Skeletal muscle tissue (tissue), 4 donors: ENCODE measurements around the gene WDR43. TPM values are rescaled to one million over a fixed set of nuclear protein-coding genes. Genes with fewer than 3 reads are reported as not detected.

Source experiments
- H3K27ac ChIP-seq: one replicate; pipeline ENCODE4 v1.7.0; 2013; ENCODE audit warnings: mild to moderate bottlenecking, low read depth, low read length, inconsistent platforms
- H3K27me3 ChIP-seq, 3 donors: one replicate each; pipeline ENCODE4 v1.7.0; 2013; ENCODE audit warnings: low read length in 3 of 3; ENCODE audit not compliant: control insufficient read depth in 3 of 3, insufficient read depth in 3 of 3
- H3K36me3 ChIP-seq, 3 donors: one replicate each; pipeline ENCODE4 v1.7.0; 2013; ENCODE audit warnings: low read length in 3 of 3; ENCODE audit not compliant: control insufficient read depth in 3 of 3, insufficient read depth in 3 of 3
- H3K4me1 ChIP-seq, 3 donors: one replicate each; pipeline ENCODE4 v1.7.0; 2013; ENCODE audit warnings: low read length in 3 of 3, mild to moderate bottlenecking in 3 of 3; ENCODE audit not compliant: control insufficient read depth in 3 of 3, insufficient read depth in 3 of 3
- H3K4me3 ChIP-seq, 3 donors: one replicate each; pipeline ENCODE4 v1.7.0; 2013; ENCODE audit warnings: low read length in 3 of 3
- H3K9ac ChIP-seq, 3 donors: one replicate each; pipeline ENCODE4 v1.7.0; 2013; ENCODE audit warnings: low read length in 3 of 3, mild to moderate bottlenecking in 3 of 3, moderate library complexity in 2 of 3, low read depth in 1 of 3
- H3K9me3 ChIP-seq, 3 donors: one replicate each; pipeline ENCODE4 v1.7.0; 2013; ENCODE audit warnings: low read length in 3 of 3; ENCODE audit not compliant: control insufficient read depth in 3 of 3
- total RNA-seq: library from RNA; depleted of rRNA; stranded (reverse); fragments of >200 nt; gene quantifications from one replicate; pipeline ENCODE4 v1.2.3, GENCODE V29; 2014
- donor health status: Osteomylitis.

Gene WDR43
- total RNA-seq, 1 donor from 2014 or later, result 39.1 TPM

DNA sequence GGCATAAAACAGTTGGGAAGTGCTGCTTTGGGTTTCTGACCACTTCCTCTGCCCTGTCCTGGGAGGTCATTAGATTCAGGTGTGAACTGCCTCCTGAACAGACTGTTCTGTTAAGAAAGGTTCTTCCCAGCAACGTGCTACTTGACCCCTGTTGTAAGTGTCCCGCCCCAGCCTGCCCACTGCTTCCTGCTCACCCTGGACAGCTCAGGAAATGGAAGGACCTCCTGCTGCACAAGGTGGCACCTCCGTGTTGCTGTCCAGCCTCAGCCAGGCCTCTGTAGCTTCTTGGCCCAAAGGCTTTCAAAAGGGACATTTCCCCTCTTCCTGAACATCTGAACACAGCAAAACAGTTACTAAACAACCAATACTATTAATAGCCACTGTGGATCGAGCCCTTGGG, 92.0 kb downstream of the WDR43 start:
- Histone ChIP-seq H3K27ac (no peak overlapping the region), H3K27me3 (no peaks in the 10 kb centered on the region), H3K4me1 (peaks cover 2 to 10% (median 3%) of the 10 kb centered on the region in 3 donors), H3K36me3 (no peaks in the 10 kb centered on the region), H3K9me3 (no peaks in the 10 kb centered on the region), H3K9ac (no peak overlapping the region), H3K4me3 (no peak overlapping the region)

DNA sequence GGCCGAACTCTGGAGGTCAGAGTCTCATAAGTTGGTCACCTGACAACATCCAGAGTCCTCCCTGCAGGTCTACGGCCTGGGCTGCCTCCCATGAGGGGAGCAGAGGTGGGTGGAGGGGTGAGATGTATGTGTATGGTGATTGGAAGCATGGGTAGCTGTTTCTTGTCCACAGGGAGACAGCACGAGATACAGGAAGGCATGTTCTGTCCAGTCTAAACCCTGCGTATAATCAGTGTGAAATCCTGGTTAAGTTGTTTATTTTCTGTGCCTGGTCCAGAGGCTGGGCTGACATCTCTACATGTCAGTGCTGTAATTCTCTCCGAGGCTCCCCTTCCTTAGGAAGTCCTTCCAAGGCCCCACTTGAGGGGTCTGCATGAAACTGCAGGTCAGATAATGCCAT, 95.5 kb downstream of the WDR43 start:
- Histone ChIP-seq H3K27me3 (no peaks in the 10 kb centered on the region), H3K9me3 (no peaks in the 10 kb centered on the region), H3K4me3 (no peak overlapping the region), H3K27ac (no peak overlapping the region), H3K9ac (no peak overlapping the region), H3K36me3 (no peaks in the 10 kb centered on the region), H3K4me1 (peaks cover 0 to 5% (median 0%) of the 10 kb centered on the region in 3 donors)

DNA sequence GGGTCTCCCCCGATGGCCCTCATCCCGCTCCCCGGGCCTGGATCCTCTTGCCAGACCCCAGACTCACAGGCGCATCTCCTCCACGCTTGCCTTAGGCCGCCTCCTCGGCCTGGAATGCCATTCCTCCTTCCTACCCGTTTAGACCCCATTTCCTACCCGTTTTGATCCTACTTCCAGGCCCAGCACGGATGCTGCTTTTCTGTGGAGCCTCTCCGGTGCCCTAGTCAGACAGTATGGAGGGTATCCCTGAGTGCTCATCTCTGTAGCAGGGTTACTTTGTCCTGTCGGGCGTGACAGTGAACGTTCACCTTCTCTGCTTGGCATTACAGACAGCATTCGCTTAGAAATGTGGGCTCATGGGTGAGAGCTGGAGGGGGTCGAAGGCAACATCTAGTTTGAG, 96.0 kb downstream of the WDR43 start:
- H3K4me1 ChIP-seq, result peaks cover 0 to 5% (median 0%) of the 10 kb centered on the region in 3 donors

DNA sequence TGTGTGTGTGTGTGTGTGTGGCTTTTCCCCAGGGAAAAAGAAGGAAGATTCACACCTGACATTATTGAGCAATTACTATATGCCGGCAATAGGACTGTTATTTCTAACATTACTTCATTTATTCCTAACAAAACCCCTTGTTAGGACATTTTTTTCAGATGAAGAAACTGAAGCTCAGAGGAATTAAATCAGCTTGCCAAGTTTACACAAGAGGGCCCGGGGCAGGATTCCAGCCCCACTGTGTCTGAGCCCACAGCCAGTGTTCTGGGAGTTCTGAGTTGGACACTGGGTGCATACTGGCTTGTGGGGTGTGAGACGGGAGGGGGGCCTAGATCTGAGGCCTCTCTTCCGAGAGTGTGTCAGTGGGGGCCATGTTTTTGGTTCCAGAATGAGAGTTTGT, 96.6 kb downstream of the WDR43 start:
- Histone ChIP-seq H3K4me3 (no peak overlapping the region), H3K4me1 (peaks cover 0 to 5% (median 0%) of the 10 kb centered on the region in 3 donors), H3K27me3 (no peaks in the 10 kb centered on the region), H3K9ac (no peak overlapping the region), H3K36me3 (no peaks in the 10 kb centered on the region), H3K27ac (no peak overlapping the region), H3K9me3 (no peaks in the 10 kb centered on the region)

More for the DNA sequence above, 96.0 kb downstream of the WDR43 start:
- no peak overlapping the region for H3K4me3 ChIP-seq
- H3K27me3 ChIP-seq, result no peaks in the 10 kb centered on the region
- no peaks in the 10 kb centered on the region for H3K36me3 ChIP-seq
- peak overlapping the region in 1 of 3 donors; percentile 4 for H3K9ac ChIP-seq
- H3K9me3 ChIP-seq, result no peaks in the 10 kb centered on the region
- H3K27ac ChIP-seq, result no peak overlapping the region

DNA sequence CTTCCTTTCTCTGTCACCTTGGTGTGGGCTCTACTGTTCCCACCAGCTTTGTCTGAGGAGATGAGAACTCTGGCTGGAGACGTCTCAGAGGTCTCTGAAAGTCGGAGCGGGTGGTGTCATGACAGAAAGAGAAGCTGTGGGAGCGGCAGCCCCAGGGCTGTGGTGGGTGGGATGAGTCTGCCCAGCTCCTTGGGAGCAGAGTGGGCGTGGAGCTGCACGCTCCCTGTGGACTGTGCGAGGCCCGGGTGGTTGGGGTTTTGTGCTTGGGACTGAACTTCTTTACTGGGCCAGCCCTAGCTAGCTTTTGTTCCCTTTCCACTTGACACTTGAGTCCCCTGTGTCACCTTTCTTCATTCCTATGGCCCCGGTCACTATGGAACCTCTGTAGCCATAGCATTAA, 97.0 kb downstream of the WDR43 start:
- Histone ChIP-seq H3K4me1 (peaks cover 0 to 3% (median 0%) of the 10 kb centered on the region in 3 donors), H3K9me3 (no peaks in the 10 kb centered on the region), H3K27ac (no peak overlapping the region), H3K4me3 (no peak overlapping the region), H3K27me3 (no peaks in the 10 kb centered on the region), H3K36me3 (no peaks in the 10 kb centered on the region), H3K9ac (no peak overlapping the region)

DNA sequence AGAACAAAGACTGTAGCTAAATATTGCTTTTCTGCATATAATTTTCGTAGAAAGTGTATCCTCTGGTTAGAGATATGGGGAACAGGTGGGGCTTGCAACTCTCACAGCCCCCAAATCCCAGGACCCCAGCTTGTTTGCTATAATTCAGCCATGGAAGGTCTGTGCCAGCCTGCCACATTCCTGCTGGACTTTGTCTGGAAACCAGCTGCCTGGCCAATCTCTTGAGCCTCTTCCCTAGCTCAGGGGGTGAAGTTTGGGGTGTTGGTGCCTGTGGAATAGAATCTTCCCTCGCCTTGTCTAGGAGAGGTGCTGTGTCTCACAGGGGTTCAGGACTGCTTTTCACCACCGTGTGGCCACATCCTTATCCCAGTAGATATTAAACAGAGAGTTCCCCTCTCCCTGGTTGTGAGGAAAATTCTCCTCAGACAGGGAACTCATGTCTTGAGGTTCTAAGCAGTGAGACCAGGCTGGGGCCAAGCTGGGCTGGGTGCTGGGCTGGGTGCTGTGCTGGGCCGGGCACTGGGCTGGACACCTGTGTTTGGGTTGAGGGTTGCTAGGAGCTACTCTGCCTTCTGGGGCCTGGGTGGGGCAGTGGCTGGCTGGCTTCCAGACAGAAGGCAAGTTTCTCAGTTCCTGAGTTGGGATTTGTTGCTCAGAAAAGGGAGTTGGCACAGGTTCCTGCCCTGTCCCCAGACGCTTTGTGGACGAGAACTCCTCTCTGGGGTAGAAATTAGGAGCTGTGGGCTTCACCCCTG, 98.9 kb downstream of the WDR43 start:
- H3K9me3 ChIP-seq, result no peaks in the 10 kb centered on the region
- no peaks in the 10 kb centered on the region for H3K27me3 ChIP-seq
- no peak overlapping the region for H3K4me3 ChIP-seq
- no peak overlapping the region for H3K27ac ChIP-seq
- H3K36me3 ChIP-seq, result no peaks in the 10 kb centered on the region
- no peak overlapping the region for H3K9ac ChIP-seq
- peaks cover 0 to 2% (median 0%) of the 10 kb centered on the region in 3 donors for H3K4me1 ChIP-seq

DNA sequence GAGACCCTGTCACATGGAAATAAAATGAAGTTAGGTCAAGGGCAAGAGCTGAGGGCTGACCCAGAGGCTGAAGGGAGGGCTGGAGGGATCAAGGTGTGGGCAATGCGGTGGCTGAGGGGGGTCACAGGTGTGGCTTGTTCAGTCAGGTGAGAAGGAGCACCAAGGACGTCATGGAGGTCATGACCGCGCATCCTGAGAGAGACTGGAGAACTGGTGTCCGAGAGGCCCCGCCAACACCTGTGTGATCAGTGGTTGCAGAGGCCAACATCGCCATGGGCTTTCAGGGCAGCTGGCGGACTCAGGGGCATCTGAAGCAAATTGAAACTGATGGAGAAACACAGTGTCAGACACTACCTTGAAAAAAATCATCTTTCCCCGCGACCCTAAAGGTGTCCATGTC, 99.6 kb downstream of the WDR43 start:
- H3K27me3 ChIP-seq, result no peaks in the 10 kb centered on the region

DNA sequence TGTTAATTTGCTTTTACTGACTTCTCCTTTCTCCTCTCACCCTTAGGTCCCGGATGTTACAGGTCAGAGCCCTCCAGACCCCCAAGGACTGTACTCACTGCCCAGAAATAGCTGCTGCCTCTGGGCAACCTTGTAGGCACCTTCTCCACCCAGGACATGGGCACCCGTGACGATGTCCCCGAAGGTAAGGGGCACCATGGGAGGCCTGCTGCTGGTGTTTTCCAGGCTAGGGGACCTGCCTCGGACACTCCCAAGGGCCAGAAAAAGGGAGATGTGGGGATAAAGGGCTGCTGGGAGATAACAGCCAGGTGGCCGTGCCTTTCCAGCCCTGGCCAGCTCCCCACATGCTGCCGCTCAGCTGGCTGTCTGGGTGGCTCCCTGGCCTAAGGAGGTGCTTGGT, 100.2 kb downstream of the WDR43 start:
- no peaks in the 10 kb centered on the region for H3K27me3 ChIP-seq
- no peak overlapping the region for H3K4me3 ChIP-seq
- no peak overlapping the region for H3K27ac ChIP-seq

More for the DNA sequence above, 99.6 kb downstream of the WDR43 start:
- no peaks in the 10 kb centered on the region for H3K9me3 ChIP-seq
- no peaks in the 10 kb centered on the region for H3K36me3 ChIP-seq
- H3K4me3 ChIP-seq, result no peak overlapping the region
- no peak overlapping the region for H3K9ac ChIP-seq
- H3K4me1 ChIP-seq, result peaks cover 0 to 2% (median 0%) of the 10 kb centered on the region in 3 donors
- no peak overlapping the region for H3K27ac ChIP-seq

DNA sequence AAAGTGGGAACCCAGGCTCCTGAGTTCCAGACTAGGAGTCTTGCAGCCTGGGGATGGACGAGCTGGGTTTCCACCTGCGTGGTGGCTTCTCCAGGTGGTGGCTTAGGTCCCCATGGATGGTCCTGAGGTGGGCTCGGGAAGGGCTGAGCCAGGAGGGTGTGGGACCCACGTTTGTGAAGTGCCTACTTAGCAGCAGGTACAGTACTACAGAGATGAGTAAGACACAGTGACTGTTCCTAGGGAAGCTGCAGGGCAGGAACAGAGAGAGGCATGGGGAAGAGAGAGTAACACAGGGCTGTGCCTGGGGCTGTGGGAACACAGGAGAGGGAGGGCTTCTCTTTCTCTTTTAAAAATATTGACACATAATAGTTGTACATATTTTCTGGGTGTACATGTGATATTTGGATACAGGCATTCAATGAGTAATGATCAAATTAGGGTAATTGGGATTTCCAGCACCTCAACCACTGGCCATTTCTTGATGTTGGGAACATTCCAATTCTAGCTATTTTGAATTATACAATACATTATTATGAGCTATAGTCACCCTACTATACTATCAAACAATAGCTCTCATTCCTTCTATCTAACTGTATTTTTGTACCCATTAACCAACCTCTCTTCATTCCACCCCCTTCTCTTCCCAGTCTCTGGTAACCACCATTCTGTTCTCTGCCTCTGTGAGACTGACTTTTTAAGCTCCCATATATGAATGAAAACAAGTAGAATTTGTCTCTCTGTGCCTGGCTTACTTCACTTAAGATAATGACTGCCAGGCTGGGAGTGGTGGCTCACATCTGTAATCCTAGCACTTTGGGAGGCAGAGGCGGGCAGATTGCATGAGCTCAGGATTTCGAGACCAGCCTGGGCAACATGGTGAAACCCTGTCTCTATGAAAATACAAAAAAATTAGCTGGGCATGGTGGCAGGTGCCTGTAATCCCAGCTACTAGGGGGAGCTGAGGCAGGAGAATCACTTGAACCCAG, 101.6 kb downstream of the WDR43 start:
- H3K9ac ChIP-seq, result no peak overlapping the region

More for the DNA sequence above, 100.2 kb downstream of the WDR43 start:
- H3K9ac ChIP-seq, result no peak overlapping the region
- peaks cover 0 to 2% (median 0%) of the 10 kb centered on the region in 3 donors for H3K4me1 ChIP-seq
- H3K36me3 ChIP-seq, result no peaks in the 10 kb centered on the region
- H3K9me3 ChIP-seq, result no peaks in the 10 kb centered on the region

More for the DNA sequence above, 101.6 kb downstream of the WDR43 start:
- H3K36me3 ChIP-seq, result no peaks in the 10 kb centered on the region
- H3K27me3 ChIP-seq, result no peaks in the 10 kb centered on the region
- H3K27ac ChIP-seq, result no peak overlapping the region
- H3K4me1 ChIP-seq, result peaks cover 0 to 2% (median 0%) of the 10 kb centered on the region in 3 donors
- no peak overlapping the region for H3K4me3 ChIP-seq
- H3K9me3 ChIP-seq, result no peaks in the 10 kb centered on the region
